HG03520 (cell line): ENCODE data around the gene NTMT2.
A peak's percentile ranks its signal among the peaks of the same experiment; 100 is the strongest.

Experiments used
- ATAC-seq: cut with Tn5 transposase; IDR thresholded peaks from one replicate; pipeline ENCODE4 v1.9.1; 2021; ENCODE audit warnings: mild to moderate bottlenecking, moderate library complexity; ENCODE audit not compliant: unreplicated experiment

Gene NTMT2

GRCh38 chr1:170204121-170204520 is 58.4 kb downstream of the NTMT2 start:
- ATAC-seq, result no peak

GRCh38 chr1:170205301-170205700 is 59.5 kb downstream of the NTMT2 start:
- no peak for ATAC-seq

GRCh38 chr1:170209125-170209524 is 63.4 kb downstream of the NTMT2 start:
- ATAC-seq, result no peak

- ATAC-seq, result no peak
Observed at GRCh38 chr1:170210142-170210541, 64.4 kb downstream of the NTMT2 start.

- ATAC-seq, result no peak
Observed at GRCh38 chr1:170213596-170213995, 67.8 kb downstream of the NTMT2 start.

- peak; percentile 68 for ATAC-seq
Observed at GRCh38 chr1:170214117-170215032, 68.6 kb downstream of the NTMT2 start.

- ATAC-seq, result no peak
Observed at GRCh38 chr1:170215072-170215885, 69.5 kb downstream of the NTMT2 start.

- ATAC-seq, result no peak
Observed at GRCh38 chr1:170217517-170218256, 71.9 kb downstream of the NTMT2 start.

GRCh38 chr1:170218257-170218650 is 72.5 kb downstream of the NTMT2 start:
- no peak for ATAC-seq
